Activated CD8-positive, alpha-beta memory T cell treated with anti-CD3 and anti-CD28 coated beads, Interleukin-2, amount 50 U/mL, for 4 hours (primary cell): Measurements from ENCODE around the gene GRM1.

Experiments
- DNase-seq: peaks from one replicate; pipeline ENCODE4 v3.0.0-alpha.2; 2020

GRM1 gene

DNA sequence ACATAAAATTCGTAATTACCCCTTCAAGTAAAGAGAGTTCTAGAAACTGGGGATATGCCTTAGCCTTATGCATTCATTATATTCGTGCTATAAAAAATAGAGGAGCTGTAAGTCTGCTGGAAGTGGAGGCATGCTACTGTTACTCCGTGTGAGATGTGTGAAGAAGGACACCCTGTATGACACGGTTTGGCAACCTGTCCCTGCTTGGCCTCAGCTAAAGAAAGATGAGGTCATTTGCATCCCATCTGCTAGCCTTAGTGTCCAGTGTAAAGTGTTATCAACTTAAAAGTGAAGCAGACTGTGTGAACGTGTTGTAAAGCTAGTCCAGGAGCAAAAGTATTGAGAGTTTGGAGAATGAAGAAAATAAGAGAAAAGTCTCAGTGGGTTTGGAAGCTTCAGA is 379.7 kb downstream of the GRM1 start:
- DNase-seq = no peak

DNA sequence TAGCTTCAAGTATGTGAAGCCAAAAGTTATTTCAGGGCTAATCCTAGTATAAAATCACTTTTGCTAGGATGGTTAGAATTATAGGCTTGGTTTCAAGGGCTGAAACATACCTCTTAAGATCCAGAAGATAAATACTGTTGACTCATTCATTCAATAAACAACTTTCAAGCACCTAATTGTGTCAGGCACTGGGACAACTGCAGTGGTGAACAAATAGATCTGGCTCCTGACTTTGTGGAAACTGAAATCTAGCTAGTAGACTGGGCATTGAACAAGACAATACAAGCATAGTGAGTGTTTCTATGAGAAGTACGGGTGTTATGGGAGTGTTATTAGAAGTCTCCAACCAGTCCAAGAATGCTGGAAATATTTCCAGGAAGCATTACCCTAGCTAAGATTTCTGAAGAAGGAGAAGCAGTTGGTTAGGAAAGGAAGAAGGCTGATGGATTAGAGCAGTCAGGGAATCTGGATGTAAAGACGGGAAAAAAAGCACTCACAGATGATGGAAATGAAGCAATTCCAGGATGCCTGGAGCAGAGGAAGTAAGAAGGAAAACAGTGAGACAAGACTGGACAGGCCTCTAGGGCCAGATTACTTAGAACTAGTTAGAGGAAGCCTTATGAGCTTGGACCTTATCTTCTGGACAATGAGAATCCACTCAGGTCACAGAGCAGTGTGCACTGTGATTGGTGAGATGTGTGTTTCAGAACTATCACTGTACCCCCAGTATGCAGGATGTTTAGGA is 382.2 kb downstream of the GRM1 start:
- DNase-seq = no peak

DNA sequence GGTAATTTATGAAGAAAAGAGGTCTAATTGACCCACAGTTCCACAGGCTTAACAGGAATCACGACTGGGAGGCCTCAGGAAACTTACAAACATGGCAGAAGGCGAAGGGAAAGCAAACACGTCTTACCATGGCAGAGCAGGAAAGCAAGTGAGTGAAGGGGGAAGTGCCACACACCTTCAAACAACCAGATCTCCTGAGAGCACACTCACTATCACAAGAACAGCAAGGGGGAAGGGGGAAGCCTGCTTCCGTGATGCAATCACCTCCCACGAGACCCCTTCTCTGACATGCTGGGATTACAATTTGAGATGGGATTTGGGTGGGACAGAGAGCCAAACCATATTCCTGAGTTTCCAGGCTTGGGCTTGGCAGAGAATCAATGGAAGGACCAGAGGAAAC is 390.7 kb downstream of the GRM1 start:
- no peak for DNase-seq

DNA sequence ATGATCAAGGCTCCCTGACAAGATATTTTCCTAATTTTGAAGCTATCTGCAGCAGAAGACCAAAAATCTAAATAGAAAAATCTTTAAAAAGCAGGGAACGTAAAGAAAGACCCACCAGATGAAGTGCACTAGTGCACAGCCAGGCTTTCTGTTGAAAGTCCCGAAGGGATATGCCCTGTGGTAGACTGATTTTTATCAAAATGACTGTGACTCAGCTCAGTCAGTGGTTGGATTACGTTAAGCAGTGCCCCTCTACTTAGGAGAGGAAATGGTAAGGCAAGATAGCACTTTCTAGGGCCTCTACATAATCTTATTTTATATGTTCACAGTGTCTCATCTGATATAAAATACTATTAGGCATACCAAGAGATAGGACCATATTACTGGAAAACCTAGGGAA is 391.4 kb downstream of the GRM1 start:
- DNase-seq = no peak

DNA sequence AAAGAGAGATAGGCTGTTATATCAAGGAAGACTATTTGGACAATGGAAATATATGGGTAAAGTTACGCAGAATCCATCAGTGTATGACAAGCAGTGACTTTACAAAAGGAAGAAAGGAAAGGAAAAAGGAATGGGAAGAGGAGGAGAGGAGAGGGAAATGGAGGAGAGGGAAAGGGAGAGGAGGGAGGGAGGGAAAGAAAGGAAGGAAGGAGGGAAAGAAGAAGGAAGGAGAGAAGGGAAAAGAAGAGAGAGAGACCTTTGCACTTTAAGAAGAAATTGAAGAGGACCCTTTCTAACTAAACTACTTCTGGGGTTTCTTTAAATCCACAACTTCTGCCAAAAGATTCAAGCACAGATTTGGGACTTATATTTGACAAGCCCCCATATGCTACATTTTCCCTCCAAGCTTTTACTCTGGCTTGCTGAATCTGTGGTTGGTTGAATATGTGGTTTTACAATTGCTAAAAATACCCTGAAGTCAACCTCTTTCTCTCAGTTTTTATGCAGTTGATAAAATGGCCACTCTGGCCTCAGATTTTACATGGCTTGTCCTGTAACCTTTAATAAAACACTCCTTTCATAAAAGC is 394.0 kb downstream of the GRM1 start:
- no peak for DNase-seq

DNA sequence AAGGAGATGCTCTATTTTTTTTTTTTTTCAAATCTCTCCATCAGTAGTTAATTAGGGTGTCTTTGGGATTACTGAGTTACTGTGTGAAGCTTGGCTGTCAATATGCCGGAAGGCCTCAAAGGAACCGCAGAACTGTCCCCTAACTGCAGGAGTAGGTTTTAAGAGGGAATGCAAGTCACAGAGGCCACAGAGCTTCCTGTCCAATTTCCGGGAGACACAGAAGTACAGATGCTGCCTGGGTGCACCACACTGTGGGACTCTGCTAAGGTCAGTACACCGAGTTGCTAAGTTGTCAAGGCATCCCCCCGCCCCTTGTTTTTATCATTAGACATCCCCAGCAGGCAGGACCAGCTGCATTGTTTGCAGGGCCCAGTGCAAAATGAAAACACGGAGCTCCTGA is 394.6 kb downstream of the GRM1 start:
- no peak for DNase-seq

DNA sequence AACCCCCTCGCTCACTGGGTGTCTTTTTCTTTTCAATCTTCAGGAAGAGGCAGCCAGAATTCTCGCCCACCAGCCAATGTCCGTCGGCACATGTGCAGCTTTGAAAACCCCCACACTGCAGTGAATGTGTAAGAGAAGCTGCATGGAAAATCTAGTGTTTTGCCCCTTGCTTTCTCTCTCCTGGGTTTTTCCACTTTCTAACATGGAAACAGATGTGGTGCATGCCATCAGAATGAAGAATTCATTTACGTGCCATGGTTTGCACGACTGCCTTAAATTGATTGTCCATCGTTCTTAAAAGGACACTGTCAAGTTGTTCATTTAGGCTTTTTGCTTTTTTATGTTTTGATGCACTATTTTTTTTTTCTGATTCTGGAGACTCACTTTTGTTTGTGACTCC is 397.7 kb downstream of the GRM1 start:
- DNase-seq = no peak

DNA sequence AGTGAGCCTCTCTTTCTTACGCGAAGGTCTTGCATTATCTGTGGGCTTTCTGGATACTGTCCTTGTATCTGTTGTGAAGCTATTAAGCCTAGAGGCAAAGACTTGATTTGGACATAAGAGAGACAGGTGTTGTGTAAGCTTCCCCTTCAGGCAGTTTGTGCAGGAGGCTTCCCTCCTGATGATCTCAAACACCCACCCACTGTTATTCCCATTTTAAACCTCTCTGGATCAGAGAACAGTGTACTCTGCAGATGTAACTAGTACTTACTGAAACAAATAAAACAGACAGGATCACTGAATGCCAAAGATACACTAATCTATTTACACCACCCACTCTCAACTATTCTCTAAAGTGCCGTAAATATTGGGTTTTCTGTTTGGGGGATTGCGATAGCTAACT is 401.0 kb downstream of the GRM1 start:
- DNase-seq = no peak

DNA sequence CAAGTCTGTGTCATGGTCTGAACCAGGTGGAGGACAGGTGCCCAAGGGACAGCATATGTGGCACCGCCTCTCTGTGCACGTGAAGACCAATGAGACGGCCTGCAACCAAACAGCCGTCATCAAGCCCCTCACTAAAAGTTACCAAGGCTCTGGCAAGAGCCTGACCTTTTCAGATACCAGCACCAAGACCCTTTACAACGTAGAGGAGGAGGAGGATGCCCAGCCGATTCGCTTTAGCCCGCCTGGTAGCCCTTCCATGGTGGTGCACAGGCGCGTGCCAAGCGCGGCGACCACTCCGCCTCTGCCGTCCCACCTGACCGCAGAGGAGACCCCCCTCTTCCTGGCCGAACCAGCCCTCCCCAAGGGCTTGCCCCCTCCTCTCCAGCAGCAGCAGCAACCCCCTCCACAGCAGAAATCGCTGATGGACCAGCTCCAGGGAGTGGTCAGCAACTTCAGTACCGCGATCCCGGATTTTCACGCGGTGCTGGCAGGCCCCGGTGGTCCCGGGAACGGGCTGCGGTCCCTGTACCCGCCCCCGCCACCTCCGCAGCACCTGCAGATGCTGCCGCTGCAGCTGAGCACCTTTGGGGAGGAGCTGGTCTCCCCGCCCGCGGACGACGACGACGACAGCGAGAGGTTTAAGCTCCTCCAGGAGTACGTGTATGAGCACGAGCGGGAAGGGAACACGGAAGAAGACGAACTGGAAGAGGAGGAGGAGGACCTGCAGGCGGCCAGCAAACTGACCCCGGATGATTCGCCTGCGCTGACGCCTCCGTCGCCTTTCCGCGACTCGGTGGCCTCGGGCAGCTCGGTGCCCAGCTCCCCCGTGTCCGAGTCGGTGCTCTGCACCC is 405.2 kb downstream of the GRM1 start:
- DNase-seq = no peak

DNA sequence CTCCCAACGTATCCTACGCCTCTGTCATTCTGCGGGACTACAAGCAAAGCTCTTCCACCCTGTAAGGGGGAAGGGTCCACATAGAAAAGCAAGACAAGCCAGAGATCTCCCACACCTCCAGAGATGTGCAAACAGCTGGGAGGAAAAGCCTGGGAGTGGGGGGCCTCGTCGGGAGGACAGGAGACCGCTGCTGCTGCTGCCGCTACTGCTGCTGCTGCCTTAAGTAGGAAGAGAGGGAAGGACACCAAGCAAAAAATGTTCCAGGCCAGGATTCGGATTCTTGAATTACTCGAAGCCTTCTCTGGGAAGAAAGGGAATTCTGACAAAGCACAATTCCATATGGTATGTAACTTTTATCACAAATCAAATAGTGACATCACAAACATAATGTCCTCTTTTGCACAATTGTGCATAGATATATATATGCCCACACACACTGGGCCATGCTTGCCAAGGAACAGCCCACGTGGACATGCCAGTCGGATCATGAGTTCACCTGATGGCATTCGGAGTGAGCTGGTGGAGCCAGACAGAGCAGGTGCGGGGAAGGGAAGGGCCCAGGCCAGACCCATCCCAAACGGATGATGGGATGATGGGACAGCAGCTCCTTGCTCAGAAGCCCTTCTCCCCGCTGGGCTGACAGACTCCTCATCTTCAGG is 406.0 kb downstream of the GRM1 start:
- no peak for DNase-seq

DNA sequence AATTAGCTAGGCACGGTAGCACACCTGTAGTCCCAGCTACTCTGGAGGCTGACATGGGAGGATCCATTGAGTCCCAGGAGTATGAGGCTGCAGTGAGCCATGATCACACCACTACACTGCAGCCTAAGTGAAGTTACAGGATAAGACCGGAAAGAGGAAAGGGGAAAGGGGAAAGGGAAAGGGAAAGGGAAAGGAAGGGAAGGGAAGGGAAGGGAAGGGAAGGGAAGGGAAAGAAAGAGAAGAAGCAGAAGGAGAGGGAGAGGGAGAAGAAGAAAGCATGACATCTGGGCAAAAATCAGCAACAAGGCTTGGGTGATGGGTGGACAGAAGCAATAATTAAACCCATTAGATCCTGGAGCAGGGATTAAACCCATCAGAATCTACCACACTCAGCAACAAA is 413.0 kb downstream of the GRM1 start:
- DNase-seq = no peak

DNA sequence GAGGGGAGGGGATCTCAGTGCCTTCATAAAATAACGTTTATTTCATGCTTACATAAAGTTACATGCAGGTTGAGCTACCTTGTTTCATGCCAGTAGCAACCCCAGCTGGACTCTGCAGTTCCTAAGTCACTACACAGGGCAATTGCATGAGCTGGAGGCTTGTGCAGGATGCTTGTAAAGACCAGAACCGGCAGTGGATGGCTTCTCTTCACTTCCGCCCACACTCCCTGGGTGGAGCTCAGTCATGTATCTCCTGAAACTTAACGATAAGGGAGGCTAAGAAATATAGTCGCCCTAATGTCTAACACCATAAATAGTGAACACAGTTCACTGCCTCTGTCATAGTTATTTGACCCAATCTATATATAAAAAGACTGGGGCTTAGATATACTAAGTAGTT is 415.3 kb downstream of the GRM1 start:
- no peak for DNase-seq

DNA sequence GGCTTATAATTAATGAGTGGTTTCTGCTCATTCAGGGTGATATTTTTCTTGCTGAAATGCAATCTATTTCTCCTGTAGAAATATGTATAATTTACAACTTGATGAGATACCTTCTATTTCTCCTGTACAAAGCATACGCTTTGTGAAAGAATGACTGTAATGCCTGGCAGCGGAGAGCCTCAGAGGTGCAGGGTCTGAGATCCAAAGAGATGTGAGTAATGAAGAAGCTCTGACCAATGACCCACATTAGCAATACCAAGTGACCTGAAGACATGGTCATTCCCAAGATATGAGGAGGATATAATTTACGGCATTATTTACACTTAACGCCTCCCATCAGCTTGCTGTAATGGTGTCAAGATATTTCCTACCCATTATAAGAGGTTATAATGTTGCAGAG is 416.4 kb downstream of the GRM1 start:
- no peak for DNase-seq

DNA sequence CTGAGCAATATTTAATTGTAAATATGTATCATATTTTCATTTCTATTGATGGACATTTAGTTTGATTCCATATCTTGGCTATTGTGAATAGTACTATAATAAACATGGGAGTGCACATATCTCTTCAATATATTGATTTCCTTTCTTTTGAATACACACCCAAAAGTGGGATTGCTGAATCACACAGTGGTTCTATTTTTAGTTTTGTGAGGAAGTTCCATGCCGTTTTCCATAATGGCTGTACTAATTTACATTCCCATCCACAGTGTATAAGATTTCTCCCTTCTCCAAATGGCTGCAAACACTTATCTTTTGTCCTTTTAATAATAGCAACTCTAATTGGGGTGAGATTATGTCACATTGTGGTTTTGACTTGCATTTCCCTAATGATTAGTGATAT is 428.0 kb downstream of the GRM1 start:
- no peak for DNase-seq

DNA sequence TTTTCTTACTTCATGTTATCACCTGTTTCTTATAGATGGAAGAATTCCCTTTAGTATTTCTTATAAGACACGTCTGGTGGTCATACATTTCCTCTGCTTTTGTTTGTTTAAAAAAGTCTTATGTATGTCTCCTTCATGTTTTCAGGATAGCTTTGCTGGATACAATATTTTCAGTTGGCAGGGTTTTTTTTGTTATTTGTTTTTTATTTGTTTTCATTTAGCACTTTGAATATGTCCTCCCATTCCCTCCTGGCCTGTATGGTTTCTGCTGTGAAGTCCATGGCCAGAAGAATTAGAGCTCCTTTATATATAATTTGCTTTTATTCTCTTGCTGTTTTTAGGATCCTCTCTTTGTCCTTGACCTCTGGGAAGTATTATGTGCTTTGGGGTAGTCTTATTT is 432.1 kb downstream of the GRM1 start:
- DNase-seq = no peak

DNA sequence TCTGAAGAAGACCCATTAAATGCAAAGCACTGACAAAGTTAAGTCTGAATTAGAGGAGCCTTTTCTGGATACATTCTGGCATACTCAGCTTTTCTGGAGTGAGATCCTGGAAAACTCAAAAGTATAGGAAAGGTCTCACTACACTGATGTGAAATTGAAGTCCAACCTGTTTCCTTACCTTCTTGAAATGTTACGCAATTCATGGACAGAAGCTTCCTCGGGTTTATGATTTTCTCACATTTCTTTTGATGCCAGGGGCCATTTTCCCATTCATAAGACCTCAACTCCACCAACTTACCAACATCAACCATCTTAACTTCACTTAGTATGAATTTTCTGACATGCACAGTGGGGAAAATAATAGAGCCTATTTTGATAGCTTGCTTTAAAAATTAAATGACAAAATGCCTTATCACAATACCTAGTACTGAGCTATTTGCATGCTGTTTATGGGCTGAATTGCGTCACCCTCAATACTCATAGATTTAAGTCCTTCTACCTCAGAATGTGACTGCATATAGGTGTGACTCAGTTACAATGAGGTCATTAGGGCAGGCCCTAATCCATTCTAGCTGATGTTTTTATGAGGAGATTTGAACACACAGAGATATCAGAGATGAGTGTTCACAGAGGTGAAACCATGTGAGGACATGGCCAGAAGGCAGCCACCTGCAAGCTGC is 441.4 kb downstream of the GRM1 start:
- no peak for DNase-seq

DNA sequence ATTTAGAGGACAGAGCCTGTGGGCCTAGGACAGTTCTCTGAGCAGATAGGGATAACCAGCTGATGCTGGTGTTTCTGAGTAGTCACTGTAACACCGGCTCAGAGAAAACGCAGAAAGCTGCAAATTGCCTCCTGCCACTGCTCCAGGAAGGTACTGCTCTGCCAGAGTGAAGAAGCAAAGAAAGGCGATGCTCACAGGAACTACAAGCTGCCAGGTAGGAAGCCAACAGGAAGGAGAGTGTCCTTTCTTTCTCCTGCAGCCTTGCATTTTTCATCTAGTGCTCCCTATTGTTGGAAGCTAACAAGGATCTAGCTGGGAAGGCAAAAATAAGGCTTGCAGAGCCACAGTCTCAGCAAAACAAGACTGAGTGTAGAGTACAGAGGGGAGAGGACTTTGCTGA is 444.1 kb downstream of the GRM1 start:
- no peak for DNase-seq

DNA sequence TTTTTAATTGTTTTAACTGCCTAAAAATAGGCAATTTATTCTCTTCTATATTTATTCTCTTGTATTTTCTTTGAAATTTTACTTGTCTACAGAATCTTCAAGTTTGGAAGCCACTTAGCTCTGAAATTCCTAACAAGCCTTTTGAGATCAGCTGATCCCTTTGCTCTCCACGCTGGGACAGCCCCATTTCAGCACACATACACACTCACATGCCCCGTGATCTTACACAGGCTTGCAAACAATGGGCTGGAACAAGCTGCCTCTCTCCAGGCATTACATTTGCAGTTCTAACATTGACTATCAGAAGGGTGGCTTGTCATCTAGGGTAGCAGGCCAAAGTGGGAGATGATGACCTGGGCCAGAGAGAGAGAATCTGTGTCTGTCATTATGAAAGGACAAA is 452.7 kb downstream of the GRM1 start:
- DNase-seq = no peak

DNA sequence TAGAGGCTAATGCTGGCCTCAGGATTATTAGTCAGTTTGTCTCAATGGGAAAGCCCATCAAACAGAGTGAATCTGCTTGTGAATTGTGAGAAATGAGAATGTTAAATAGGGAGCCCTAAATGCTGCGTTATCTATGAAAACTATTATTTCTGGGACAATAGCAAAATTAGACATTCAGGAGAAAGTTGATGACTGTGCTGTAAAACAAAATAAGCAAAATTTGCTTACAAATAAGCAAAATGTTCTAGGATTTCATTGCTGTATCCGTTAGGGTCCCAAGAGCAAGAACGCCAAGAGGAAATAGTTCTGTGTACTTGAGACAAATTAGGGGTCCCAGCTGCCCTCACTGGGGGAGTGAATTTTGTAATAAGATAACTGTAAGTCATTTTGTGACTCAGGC is 455.5 kb downstream of the GRM1 start:
- DNase-seq = no peak
